ENCODE data around the gene TRAPPC1. TPM values are rescaled to one million over a fixed set of nuclear protein-coding genes. Genes with fewer than 3 reads are reported as not detected.

TRAPPC1 gene
- total and polyA plus RNA-seq, 4 donors = 15.9 to 96.9 (median 57.2) TPM

GRCh38 chr17:7885367-7886226 is 46.1 kb downstream of the TRAPPC1 start:
- H3K9me3 ChIP-seq (ENCODE audit: control insufficient read depth in 4 of 4, low read length in 3 of 4) = no peaks in the 10 kb centered on the region
- under 1% methylated on average over 64 of the region's 64 CpGs for WGBS
- DNase-seq (ENCODE audit: low spot score) = peak; percentile 56

GRCh38 chr17:7884581-7885366 is 47.0 kb downstream of the TRAPPC1 start:
- H3K27ac ChIP-seq (ENCODE audit: low read depth in 1 of 2, low read length in 2 of 2) = peak overlapping the region in 1 of 2 donors; percentile 65
- 4% methylated on average over 98 of the region's 100 CpGs for WGBS
- peak overlapping the region in 1 of 3 donors; percentile 69 for H3K4me3 ChIP-seq (ENCODE audit: low read depth in 1 of 3, low read length in 3 of 3)
- no peak overlapping the region for H3K9ac ChIP-seq (ENCODE audit: low read depth in 1 of 2, low read length in 2 of 2)
- no peaks in the 10 kb centered on the region for H3K36me3 ChIP-seq (ENCODE audit: control insufficient read depth in 4 of 4, insufficient read depth in 3 of 4, low read depth in 1 of 4, low read length in 3 of 4)
- DNase-seq (ENCODE audit: low spot score) = no peak
- no peaks in the 10 kb centered on the region for H3K9me3 ChIP-seq (ENCODE audit: control insufficient read depth in 4 of 4, low read length in 3 of 4)
- H3K4me1 ChIP-seq (ENCODE audit: control insufficient read depth in 4 of 4, insufficient read depth in 4 of 4, low read length in 3 of 4) = peaks cover 9 to 44% (median 41%) of the 10 kb centered on the region in 4 donors
- no peaks in the 10 kb centered on the region for H3K27me3 ChIP-seq (ENCODE audit: control insufficient read depth in 4 of 4, insufficient read depth in 4 of 4, low read length in 3 of 4)
- TF ChIP-seq YY1 (IDR thresholded peaks at IDR 0.05) = no peak
- no peak for TF ChIP-seq GABPA (IDR thresholded peaks at IDR 0.05 in 1 of 2, conservative IDR thresholded peaks at IDR 0.05 in 1 of 2)
- no peak for TF ChIP-seq FOXA2 (IDR thresholded peaks at IDR 0.05)
- no peak for TF ChIP-seq ATF3 (IDR thresholded peaks at IDR 0.05)
- no peak for TF ChIP-seq RXRA (IDR thresholded peaks at IDR 0.05)
- TF ChIP-seq HNF4A (conservative IDR thresholded peaks at IDR 0.05) = no peak
- TF ChIP-seq NR2F2 (IDR thresholded peaks at IDR 0.05) = no peak
- TF ChIP-seq, protein P1, sequence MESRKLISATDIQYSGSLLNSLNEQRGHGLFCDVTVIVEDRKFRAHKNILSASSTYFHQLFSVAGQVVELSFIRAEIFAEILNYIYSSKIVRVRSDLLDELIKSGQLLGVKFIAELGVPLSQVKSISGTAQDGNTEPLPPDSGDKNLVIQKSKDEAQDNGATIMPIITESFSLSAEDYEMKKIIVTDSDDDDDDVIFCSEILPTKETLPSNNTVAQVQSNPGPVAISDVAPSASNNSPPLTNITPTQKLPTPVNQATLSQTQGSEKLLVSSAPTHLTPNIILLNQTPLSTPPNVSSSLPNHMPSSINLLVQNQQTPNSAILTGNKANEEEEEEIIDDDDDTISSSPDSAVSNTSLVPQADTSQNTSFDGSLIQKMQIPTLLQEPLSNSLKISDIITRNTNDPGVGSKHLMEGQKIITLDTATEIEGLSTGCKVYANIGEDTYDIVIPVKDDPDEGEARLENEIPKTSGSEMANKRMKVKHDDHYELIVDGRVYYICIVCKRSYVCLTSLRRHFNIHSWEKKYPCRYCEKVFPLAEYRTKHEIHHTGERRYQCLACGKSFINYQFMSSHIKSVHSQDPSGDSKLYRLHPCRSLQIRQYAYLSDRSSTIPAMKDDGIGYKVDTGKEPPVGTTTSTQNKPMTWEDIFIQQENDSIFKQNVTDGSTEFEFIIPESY (IDR thresholded peaks at IDR 0.05) = no peak
- TF ChIP-seq HNF4G (IDR thresholded peaks at IDR 0.05) = no peak
- TF ChIP-seq SP1 (IDR thresholded peaks at IDR 0.05) = no peak
- TF ChIP-seq JUND (IDR thresholded peaks at IDR 0.05) = no peak
- no peak for TF ChIP-seq MAX (IDR thresholded peaks at IDR 0.05)
- no peak for TF ChIP-seq TAF1 (conservative IDR thresholded peaks at IDR 0.05)
- TF ChIP-seq REST (IDR thresholded peaks at IDR 0.05) = no peak
- no peak for TF ChIP-seq RAD21 (IDR thresholded peaks at IDR 0.05)

More at GRCh38 chr17:7885367-7886226, 46.1 kb downstream of the TRAPPC1 start:
- TF ChIP-seq RXRA (IDR thresholded peaks at IDR 0.05) (no peak), MAX (IDR thresholded peaks at IDR 0.05) (no peak), GABPA (IDR thresholded peaks at IDR 0.05 in 1 of 2, conservative IDR thresholded peaks at IDR 0.05 in 1 of 2) (no peak), HNF4A (conservative IDR thresholded peaks at IDR 0.05) (no peak), JUND (IDR thresholded peaks at IDR 0.05) (no peak), TAF1 (conservative IDR thresholded peaks at IDR 0.05) (no peak), NR2F2 (IDR thresholded peaks at IDR 0.05) (no peak), ATF3 (IDR thresholded peaks at IDR 0.05) (no peak), RAD21 (IDR thresholded peaks at IDR 0.05) (no peak), SP1 (IDR thresholded peaks at IDR 0.05) (no peak), YY1 (IDR thresholded peaks at IDR 0.05) (no peak), FOXA2 (IDR thresholded peaks at IDR 0.05) (no peak)
- TF ChIP-seq, protein P1 (IDR thresholded peaks at IDR 0.05) = no peak
- peak overlapping the region; percentile 37 to 69 (median 57) for H3K4me3 ChIP-seq (ENCODE audit: low read depth in 1 of 3, low read length in 3 of 3)
- peak overlapping the region; percentile 65 to 89 for H3K27ac ChIP-seq (ENCODE audit: low read depth in 1 of 2, low read length in 2 of 2)
- H3K9ac ChIP-seq (ENCODE audit: low read depth in 1 of 2, low read length in 2 of 2) = peak overlapping the region in 1 of 2 donors; percentile 62
- peaks cover 9 to 46% (median 42%) of the 10 kb centered on the region in 4 donors for H3K4me1 ChIP-seq (ENCODE audit: control insufficient read depth in 4 of 4, insufficient read depth in 4 of 4, low read length in 3 of 4)
- H3K36me3 ChIP-seq (ENCODE audit: control insufficient read depth in 4 of 4, insufficient read depth in 3 of 4, low read depth in 1 of 4, low read length in 3 of 4) = no peaks in the 10 kb centered on the region
- H3K27me3 ChIP-seq (ENCODE audit: control insufficient read depth in 4 of 4, insufficient read depth in 4 of 4, low read length in 3 of 4) = no peaks in the 10 kb centered on the region
